ENCODE measurements around the gene RNF150. TPM values are rescaled to one million over a fixed set of nuclear protein-coding genes. Genes with fewer than 3 reads are reported as not detected.
A peak's percentile ranks its signal among the peaks of the same experiment; 100 is the strongest.

RNF150 gene
- total RNA-seq, 1 experiment from 2014 or later: 1.3 TPM

DNA sequence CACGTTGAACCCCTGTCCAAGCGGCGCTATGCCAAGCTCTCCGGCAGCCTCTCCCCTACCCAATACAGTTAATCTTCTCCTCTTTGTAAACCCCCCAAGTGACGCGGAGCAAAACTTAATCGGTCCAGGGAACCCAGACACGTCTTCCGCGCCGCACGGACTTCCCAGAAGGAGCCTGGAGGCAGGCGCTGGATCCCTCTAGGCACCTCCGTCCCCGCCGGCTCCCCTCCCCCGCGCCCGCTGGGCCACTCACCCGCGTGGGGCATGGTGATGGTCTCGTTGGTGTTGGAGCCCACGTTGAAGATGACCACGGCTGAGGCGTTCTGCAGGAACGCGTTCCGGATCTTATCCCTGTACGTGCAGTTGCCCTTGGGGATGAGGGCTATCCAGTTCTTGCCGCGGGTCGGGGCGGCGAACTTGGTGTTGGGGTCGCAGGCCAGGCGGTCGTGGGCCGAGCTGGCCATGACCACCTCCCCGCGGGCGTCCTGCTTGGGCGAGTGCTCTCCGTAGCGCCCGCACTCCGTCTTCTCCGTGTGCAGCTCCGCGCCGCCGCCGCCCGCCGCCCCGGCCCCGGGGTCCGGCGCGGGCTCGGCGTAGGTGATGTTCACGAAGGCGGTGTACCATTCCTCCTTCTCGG lies 1.1 kb downstream of the RNF150 start:
- Histone ChIP-seq H3K4me1 (ENCODE audit: control insufficient read depth, insufficient read depth, low read length) (no peaks in the 10 kb centered on the region), H3K9me3 (ENCODE audit: control insufficient read depth, insufficient read depth, low read depth, low read length) (no peaks in the 10 kb centered on the region), H3K36me3 (ENCODE audit: control insufficient read depth, insufficient read depth, low read length) (no peaks in the 10 kb centered on the region), H3K4me3 (ENCODE audit: low read depth in 2 of 2, low read length in 2 of 2) (peak overlapping the region in 1 of 2 experiments; percentile 52; a peak in 2 of 4 replicates), H3K27ac (ENCODE audit: low read length) (no peak overlapping the region), H3K27me3 (ENCODE audit: control insufficient read depth, insufficient read depth, low read length) (peaks cover 2% of the 10 kb centered on the region; the same call in 1 of the 2 replicates)
- intact Hi-C loops (cut with micrococcal nuclease; ENCODE audit: unreplicated experiment): loop anchor here (2.0 kb wide), 1 partner anchor 271 kb away; no protein-coding TSS in a partner anchor
- ChIA-PET CTCF (no interaction called here), POLR2A (no interaction called here)
- ATAC-seq (no peak; the same call in 1 of the 2 replicates), DNase-seq (ENCODE audit: low read depth, low spot score) (no peak)
- in situ Hi-C loops (cut with HindIII; ENCODE audit: low pct_unique_long_range_greater_than_20kb, low sequenced_read_pairs): no loop called here
- BruUV-seq (replicated peaks): no TSS peak
- TF ChIP-seq, protein P1, sequence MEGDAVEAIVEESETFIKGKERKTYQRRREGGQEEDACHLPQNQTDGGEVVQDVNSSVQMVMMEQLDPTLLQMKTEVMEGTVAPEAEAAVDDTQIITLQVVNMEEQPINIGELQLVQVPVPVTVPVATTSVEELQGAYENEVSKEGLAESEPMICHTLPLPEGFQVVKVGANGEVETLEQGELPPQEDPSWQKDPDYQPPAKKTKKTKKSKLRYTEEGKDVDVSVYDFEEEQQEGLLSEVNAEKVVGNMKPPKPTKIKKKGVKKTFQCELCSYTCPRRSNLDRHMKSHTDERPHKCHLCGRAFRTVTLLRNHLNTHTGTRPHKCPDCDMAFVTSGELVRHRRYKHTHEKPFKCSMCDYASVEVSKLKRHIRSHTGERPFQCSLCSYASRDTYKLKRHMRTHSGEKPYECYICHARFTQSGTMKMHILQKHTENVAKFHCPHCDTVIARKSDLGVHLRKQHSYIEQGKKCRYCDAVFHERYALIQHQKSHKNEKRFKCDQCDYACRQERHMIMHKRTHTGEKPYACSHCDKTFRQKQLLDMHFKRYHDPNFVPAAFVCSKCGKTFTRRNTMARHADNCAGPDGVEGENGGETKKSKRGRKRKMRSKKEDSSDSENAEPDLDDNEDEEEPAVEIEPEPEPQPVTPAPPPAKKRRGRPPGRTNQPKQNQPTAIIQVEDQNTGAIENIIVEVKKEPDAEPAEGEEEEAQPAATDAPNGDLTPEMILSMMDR (IDR thresholded peaks at IDR 0.05): no peak
- TF ChIP-seq, protein P2, sequence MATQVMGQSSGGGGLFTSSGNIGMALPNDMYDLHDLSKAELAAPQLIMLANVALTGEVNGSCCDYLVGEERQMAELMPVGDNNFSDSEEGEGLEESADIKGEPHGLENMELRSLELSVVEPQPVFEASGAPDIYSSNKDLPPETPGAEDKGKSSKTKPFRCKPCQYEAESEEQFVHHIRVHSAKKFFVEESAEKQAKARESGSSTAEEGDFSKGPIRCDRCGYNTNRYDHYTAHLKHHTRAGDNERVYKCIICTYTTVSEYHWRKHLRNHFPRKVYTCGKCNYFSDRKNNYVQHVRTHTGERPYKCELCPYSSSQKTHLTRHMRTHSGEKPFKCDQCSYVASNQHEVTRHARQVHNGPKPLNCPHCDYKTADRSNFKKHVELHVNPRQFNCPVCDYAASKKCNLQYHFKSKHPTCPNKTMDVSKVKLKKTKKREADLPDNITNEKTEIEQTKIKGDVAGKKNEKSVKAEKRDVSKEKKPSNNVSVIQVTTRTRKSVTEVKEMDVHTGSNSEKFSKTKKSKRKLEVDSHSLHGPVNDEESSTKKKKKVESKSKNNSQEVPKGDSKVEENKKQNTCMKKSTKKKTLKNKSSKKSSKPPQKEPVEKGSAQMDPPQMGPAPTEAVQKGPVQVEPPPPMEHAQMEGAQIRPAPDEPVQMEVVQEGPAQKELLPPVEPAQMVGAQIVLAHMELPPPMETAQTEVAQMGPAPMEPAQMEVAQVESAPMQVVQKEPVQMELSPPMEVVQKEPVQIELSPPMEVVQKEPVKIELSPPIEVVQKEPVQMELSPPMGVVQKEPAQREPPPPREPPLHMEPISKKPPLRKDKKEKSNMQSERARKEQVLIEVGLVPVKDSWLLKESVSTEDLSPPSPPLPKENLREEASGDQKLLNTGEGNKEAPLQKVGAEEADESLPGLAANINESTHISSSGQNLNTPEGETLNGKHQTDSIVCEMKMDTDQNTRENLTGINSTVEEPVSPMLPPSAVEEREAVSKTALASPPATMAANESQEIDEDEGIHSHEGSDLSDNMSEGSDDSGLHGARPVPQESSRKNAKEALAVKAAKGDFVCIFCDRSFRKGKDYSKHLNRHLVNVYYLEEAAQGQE (IDR thresholded peaks at IDR 0.05; ENCODE audit: insufficient read depth in 1 of 2, low read depth in 2 of 2, low read length in 1 of 2): no peak
- TF ChIP-seq SIN3A (IDR thresholded peaks at IDR 0.05; ENCODE audit: borderline replicate concordance, insufficient read depth, low read depth, low read length) (no peak), POLR2AphosphoS5 (IDR thresholded peaks at IDR 0.05; ENCODE audit: low read depth, low read length) (no peak), TCF7L2 (IDR thresholded peaks at IDR 0.05; ENCODE audit: low read depth, low read length) (no peak)

DNA sequence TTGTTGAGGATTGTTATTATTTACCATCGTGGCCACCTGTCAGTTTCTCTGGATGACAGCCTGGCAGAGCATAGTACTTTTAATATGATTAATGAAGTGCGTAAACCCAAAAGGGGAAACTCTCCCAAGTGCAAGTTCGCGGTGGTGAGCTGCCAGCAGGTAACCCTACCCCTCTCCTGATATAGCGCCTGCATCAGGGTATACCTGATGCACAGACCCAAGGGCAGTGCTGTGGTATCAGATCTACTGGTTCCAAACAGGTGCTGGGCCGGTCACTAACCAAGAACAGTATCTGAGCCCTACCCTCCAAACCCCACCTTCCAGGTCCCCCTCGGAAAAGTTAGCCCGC lies 1.6 kb downstream of the RNF150 start:
- POLR2A ChIA-PET: no interaction called here
- H3K27me3 ChIP-seq (ENCODE audit: control insufficient read depth, insufficient read depth, low read length): peaks cover 2% of the 10 kb centered on the region; the same call in 1 of the 2 replicates
- no peak overlapping the region for H3K27ac ChIP-seq (ENCODE audit: low read length)
- no peak for DNase-seq (ENCODE audit: low read depth, low spot score)
- CTCF ChIA-PET: no interaction called here
- H3K4me3 ChIP-seq (ENCODE audit: low read depth in 2 of 2, low read length in 2 of 2): peak overlapping the region in 1 of 2 experiments; percentile 52; a peak in 2 of 4 replicates
- TF ChIP-seq SIN3A (IDR thresholded peaks at IDR 0.05; ENCODE audit: borderline replicate concordance, insufficient read depth, low read depth, low read length): no peak
- no peak for TF ChIP-seq TCF7L2 (IDR thresholded peaks at IDR 0.05; ENCODE audit: low read depth, low read length)
- TF ChIP-seq, protein P1 (IDR thresholded peaks at IDR 0.05): no peak
- TF ChIP-seq, protein P2 (IDR thresholded peaks at IDR 0.05; ENCODE audit: insufficient read depth in 1 of 2, low read depth in 2 of 2, low read length in 1 of 2): no peak
- no peak for TF ChIP-seq POLR2AphosphoS5 (IDR thresholded peaks at IDR 0.05; ENCODE audit: low read depth, low read length)
- no peaks in the 10 kb centered on the region for H3K36me3 ChIP-seq (ENCODE audit: control insufficient read depth, insufficient read depth, low read length)
- H3K9me3 ChIP-seq (ENCODE audit: control insufficient read depth, insufficient read depth, low read depth, low read length): no peaks in the 10 kb centered on the region
- no peaks in the 10 kb centered on the region for H3K4me1 ChIP-seq (ENCODE audit: control insufficient read depth, insufficient read depth, low read length)
- no TSS peak for BruUV-seq (replicated peaks)
- no peak for ATAC-seq
- intact Hi-C loops (cut with micrococcal nuclease; ENCODE audit: unreplicated experiment) (loop anchor here (2.0 kb wide), 1 partner anchor 271 kb away; no protein-coding TSS in a partner anchor), in situ Hi-C loops (cut with HindIII; ENCODE audit: low pct_unique_long_range_greater_than_20kb, low sequenced_read_pairs) (no loop called here)
